Lung (tissue), 12 donors: ENCODE results near the gene SIL1. TPM values are rescaled to one million over a fixed set of nuclear protein-coding genes. Genes with fewer than 3 reads are reported as not detected.

Experiments
- ATAC-seq: fragments of 200-7000 bp; cut with Tn5 transposase; one replicate; pipeline ENCODE4 v1.9.1; 2020; ENCODE audit warnings: moderate number of reproducible peaks; ENCODE audit not compliant: insufficient read depth, low FRiP score
- DNase-seq, 3 donors: peaks; one replicate each; pipeline ENCODE4 v3.0.0-alpha.2; 2013 to 2017
- H3K27ac ChIP-seq, 2 donors: one replicate each; pipeline ENCODE4 v1.5.1; 2013; ENCODE audit warnings: mild to moderate bottlenecking in 2 of 2, moderate library complexity in 2 of 2, control low read depth in 1 of 2, inconsistent platforms in 1 of 2, low read depth in 1 of 2, low read length in 1 of 2
- H3K27me3 ChIP-seq, 3 donors: one replicate each; pipeline ENCODE4 v1.5.1; 2013; ENCODE audit warnings: low read length in 2 of 3; ENCODE audit not compliant: control insufficient read depth in 3 of 3, insufficient read depth in 3 of 3
- H3K36me3 ChIP-seq, 4 donors: one replicate each; pipeline ENCODE4 v1.5.1; 2013; ENCODE audit warnings: low read length in 4 of 4, mild to moderate bottlenecking in 1 of 4, moderate library complexity in 1 of 4; ENCODE audit not compliant: control insufficient read depth in 4 of 4, insufficient read depth in 4 of 4
- H3K4me1 ChIP-seq, 5 donors: one replicate each; pipeline ENCODE4 v1.5.1; 2013; ENCODE audit warnings: low read length in 5 of 5, mild to moderate bottlenecking in 2 of 5, moderate library complexity in 1 of 5; ENCODE audit not compliant: control insufficient read depth in 5 of 5, insufficient read depth in 5 of 5
- H3K4me3 ChIP-seq: one replicate; pipeline ENCODE4 v1.5.1; 2013; ENCODE audit warnings: mild to moderate bottlenecking, control low read depth, moderate library complexity
- H3K9ac ChIP-seq, 2 donors: one replicate each; pipeline ENCODE4 v1.5.1; 2013; ENCODE audit warnings: low read length in 2 of 2, control low read depth in 1 of 2; ENCODE audit not compliant: insufficient read depth in 1 of 2
- H3K9me3 ChIP-seq, 4 donors: one replicate each; pipeline ENCODE4 v1.5.1; 2013; ENCODE audit warnings: low read length in 3 of 4, mild to moderate bottlenecking in 1 of 4, moderate library complexity in 1 of 4; ENCODE audit not compliant: control insufficient read depth in 4 of 4, insufficient read depth in 3 of 4
- CTCF ChIP-seq: IDR thresholded peaks from 2 replicates; pipeline ENCODE4 v1.5.1; 2012; ENCODE audit warnings: mild to moderate bottlenecking; ENCODE audit errors: control extremely low read depth, extremely low read depth
- WGBS, 2 donors: extraction: QIAGEN DNeasy Blood & Tissue Kit; methylation state at CpG; one replicate each; pipeline ENCODE4 v1.1.7; 2013; 5-methylcytosine and 5-hydroxymethylcytosine counted together
- polyA plus RNA-seq, 2 donors: library from polyadenylated mRNA; stranded (reverse); fragments of 200-250 nt; gene quantifications; one replicate each; pipeline ENCODE4 v1.2.1, GENCODE V29; 2013
- total RNA-seq, 2 donors: library from RNA; depleted of rRNA in 1 of 2; stranded (reverse); fragments of >200 nt in 1 of 2; gene quantifications; one replicate each; pipeline ENCODE4 v1.2.1, GENCODE V29; 2014 to 2021
- donor health status: control.
- donor health status: control.
- donor health status: Bipolar disorder and iron deficiency.
- donor health status: healthy.
- donor health status: DM: yes; HTN: yes; CAD: no.

The SIL1 gene
- total and polyA plus RNA-seq, 4 donors: 38.5 to 109 (median 78.4) TPM

DNA sequence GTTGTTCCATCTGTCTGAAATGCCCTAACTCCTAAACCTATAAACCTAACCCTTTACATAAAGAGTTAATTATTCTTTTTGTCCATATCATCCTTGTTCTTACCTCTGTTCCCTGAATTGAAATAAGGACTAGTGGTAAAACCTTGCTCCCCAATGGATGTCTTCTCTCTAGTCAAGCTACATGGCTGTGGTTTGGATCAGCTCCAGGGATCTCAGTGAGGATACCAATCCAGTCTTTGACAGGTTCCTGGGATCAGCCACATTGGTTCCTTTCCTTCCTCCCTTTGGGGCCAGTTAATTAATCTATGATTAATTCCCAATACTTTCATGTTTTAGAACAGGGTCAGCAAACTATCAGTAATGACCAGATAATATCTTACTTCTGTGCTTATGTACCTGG lies 151.6 kb downstream of the SIL1 start:
- TF ChIP-seq CTCF: no peak
- Histone ChIP-seq H3K4me1 (peaks cover 0 to 1% (median 0%) of the 10 kb centered on the region in 5 donors), H3K9ac (no peak overlapping the region), H3K27ac (no peak overlapping the region), H3K36me3 (no peaks in the 10 kb centered on the region), H3K9me3 (no peaks in the 10 kb centered on the region), H3K27me3 (no peaks in the 10 kb centered on the region), H3K4me3 (no peak overlapping the region)
- DNase-seq (no peak), ATAC-seq (no peak)

DNA sequence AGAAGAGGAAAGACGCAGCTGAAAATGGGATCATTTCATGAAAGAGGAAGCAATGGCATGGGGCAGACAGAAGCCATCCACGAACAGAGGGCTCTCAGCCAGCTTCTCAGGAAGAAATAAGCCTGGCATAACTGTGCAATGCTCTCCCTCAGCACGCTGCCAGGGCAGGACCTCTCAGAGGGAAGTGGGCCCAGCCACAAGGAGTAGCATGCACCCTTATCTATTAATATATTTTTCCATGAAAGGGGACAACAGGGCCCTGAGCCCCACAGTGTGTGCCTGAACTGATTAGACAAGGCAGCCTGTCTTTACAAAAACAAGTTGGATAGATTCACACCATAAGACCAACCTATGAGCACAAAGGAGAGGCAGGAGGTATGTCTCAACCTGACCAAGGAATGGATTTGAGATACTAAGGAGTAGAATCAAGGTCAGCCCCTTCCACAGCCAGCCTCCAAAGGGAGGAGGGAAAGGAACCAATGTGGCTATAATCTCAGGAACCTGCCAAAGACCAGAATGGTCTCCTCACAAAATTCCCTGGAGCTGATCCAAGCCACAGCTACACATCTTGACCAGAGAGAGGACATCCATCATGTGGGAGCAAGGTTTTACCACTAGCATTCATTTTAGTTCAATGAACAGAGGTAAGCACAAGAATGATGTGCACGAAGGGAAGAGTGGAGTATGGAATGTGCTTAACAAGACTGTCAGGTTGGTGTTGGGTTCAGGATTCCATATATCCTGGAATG lies 154.8 kb downstream of the SIL1 start:
- DNase-seq (no peak), ATAC-seq (no peak)
- H3K9ac ChIP-seq: no peak overlapping the region
- TF ChIP-seq CTCF: no peak
- peaks cover 0 to 3% (median 0%) of the 10 kb centered on the region in 4 donors for H3K36me3 ChIP-seq
- H3K27ac ChIP-seq: no peak overlapping the region
- 55 to 83% methylated on average over 4 of the region's 4 CpGs for WGBS, 2 donors
- H3K9me3 ChIP-seq: peaks cover 0 to 3% (median 0%) of the 10 kb centered on the region in 4 donors
- H3K27me3 ChIP-seq: no peaks in the 10 kb centered on the region
- H3K4me3 ChIP-seq: no peak overlapping the region
- peaks cover 0 to 6% (median 0%) of the 10 kb centered on the region in 5 donors for H3K4me1 ChIP-seq

GRCh38 chr5:139040081-139040480 lies 158.1 kb downstream of the SIL1 start:
- no peak for ATAC-seq
- no peak for DNase-seq
- no peak overlapping the region for H3K27ac ChIP-seq
- no peaks in the 10 kb centered on the region for H3K27me3 ChIP-seq
- H3K9ac ChIP-seq: no peak overlapping the region
- H3K4me3 ChIP-seq: no peak overlapping the region
- WGBS, 2 donors: 93 to 96% methylated on average over 1 of the region's 1 CpG
- H3K9me3 ChIP-seq: peaks cover 0 to 3% (median 0%) of the 10 kb centered on the region in 4 donors
- H3K36me3 ChIP-seq: peaks cover 0 to 3% (median 0%) of the 10 kb centered on the region in 4 donors
- TF ChIP-seq CTCF: no peak
- peaks cover 0 to 6% (median 0%) of the 10 kb centered on the region in 5 donors for H3K4me1 ChIP-seq
